Measurements from ENCODE around the gene NECTIN1. TPM values are rescaled to one million over a fixed set of nuclear protein-coding genes. Genes with fewer than 3 reads are reported as not detected.

The NECTIN1 gene
- total and polyA plus RNA-seq, 2 of the 4 experiments (the other 2 are of a cell fraction) = 2.3 to 4.2 TPM

GRCh38 chr11:119607726-119608125 is 121.3 kb downstream of the NECTIN1 start:
- Histone ChIP-seq H4K8ac (ENCODE audit: low read depth in 2 of 2, low read length in 2 of 2) (no peak overlapping the region), H3K9me3 (ENCODE audit: control insufficient read depth, insufficient read depth, low read length) (no peaks in the 10 kb centered on the region), H3K4ac (ENCODE audit: low read depth, low read length) (no peak overlapping the region), H3K4me3 (ENCODE audit: insufficient read depth, low read depth, low read length) (no peak overlapping the region), H3K23ac (ENCODE audit: low read depth, low read length) (no peak overlapping the region), H3K36me3 (ENCODE audit: control insufficient read depth, insufficient read depth, low read length) (no peaks in the 10 kb centered on the region), H2BK20ac (ENCODE audit: low read depth, low read length) (no peak overlapping the region), H2BK15ac (ENCODE audit: low read depth, low read length) (no peak overlapping the region), H3K79me1 (ENCODE audit: low read depth in 1 of 2, low read length in 2 of 2) (no peaks in the 10 kb centered on the region), H3K18ac (ENCODE audit: low read depth, low read length) (no peak overlapping the region), H2AK5ac (ENCODE audit: low read depth, low read length) (no peak overlapping the region), H4K5ac (ENCODE audit: low read depth, low read length) (no peak overlapping the region), H2BK5ac (ENCODE audit: low read depth, low read length, poor library complexity, severe bottlenecking) (no peak overlapping the region), H3K27ac (ENCODE audit: insufficient read depth, low read length) (no peak overlapping the region), H2AK9ac (replicated peaks; ENCODE audit: low read depth, low read length, poor library complexity) (no peak overlapping the region), H2AFZ (replicated peaks; ENCODE audit: low read length, poor library complexity) (no peak overlapping the region), H3K27me3 (ENCODE audit: control insufficient read depth, insufficient read depth, low read length) (peaks cover 28% of the 10 kb centered on the region), H3K56ac (ENCODE audit: extremely low read depth, insufficient read depth, low read length) (no peak overlapping the region), H3K9ac (ENCODE audit: low read depth, low read length) (no peak overlapping the region), H3K4me1 (ENCODE audit: control insufficient read depth, insufficient read depth, low read length) (no peaks in the 10 kb centered on the region), H2BK120ac (ENCODE audit: low read depth, low read length) (no peak overlapping the region), H3K14ac (replicated peaks; ENCODE audit: low read depth, low read length) (no peak overlapping the region), H3K4me2 (ENCODE audit: low read depth, low read length) (no peak overlapping the region), H3K9me1 (ENCODE audit: insufficient read depth, low read length) (no peaks in the 10 kb centered on the region), H4K91ac (ENCODE audit: insufficient read depth, low read depth, low read length) (no peak overlapping the region), H4K20me1 (ENCODE audit: insufficient read depth, low read length) (no peaks in the 10 kb centered on the region)
- DNase-seq = no peak
- CTCF ChIA-PET = no interaction called here
- no peak for TF ChIP-seq USF2 (IDR thresholded peaks at IDR 0.05; ENCODE audit: low read depth, low read length)
- no peak for TF ChIP-seq NFE2L2 (IDR thresholded peaks at IDR 0.05; ENCODE audit: low read depth, low read length)
- TF ChIP-seq RFX5 (IDR thresholded peaks at IDR 0.05; ENCODE audit: low read depth, low read length) = no peak
- no peak for TF ChIP-seq CHD1 (IDR thresholded peaks at IDR 0.05; ENCODE audit: low read depth, low read length)
- no peak for ATAC-seq (ENCODE audit: low read depth)
- in situ Hi-C loops (cut with MboI; ENCODE audit: low sequenced_read_pairs) = no loop called here
- dilution Hi-C loops (cut with HindIII; ENCODE audit: low sequenced_read_pairs, unreplicated experiment) = no loop called here
- intact Hi-C loops (cut with micrococcal nuclease) = no loop called here
- POLR2A ChIA-PET (ENCODE audit: unreplicated experiment) = interaction anchor here (0.5 kb wide), 1 partner anchor 244 kb away, joined by 3 read pairs; no protein-coding TSS in a partner anchor
- no TSS peak for BruUV-seq (replicated peaks)
- WGBS, 2 experiments (ENCODE audit: extremely low coverage in 2 of 2, insufficient read length in 1 of 2) = no CpG with 5 or more reads among the region's 5 CpGs

Measured in IMR-90 (cell line).